Upper lobe of left lung (tissue), 4 donors: ENCODE results near the gene B3GNT5.

Experiments
- EP300 ChIP-seq, 4 donors: sonication (generic); formaldehyde crosslinking; IDR thresholded peaks; one replicate each; pipeline ENCODE4 v1.5.1; 2017; ENCODE audit warnings: antibody characterized with exemption in 4 of 4, control low read depth in 2 of 4
- POLR2A ChIP-seq, 4 donors: fragments of 450-650 bp; IDR thresholded peaks; one replicate each; pipeline ENCODE4 v1.5.1; 2016 to 2017; ENCODE audit warnings: antibody characterized with exemption in 4 of 4, mild to moderate bottlenecking in 2 of 4
- TF ChIP-seq, protein P1 (sequence below), 6 experiments: fragments of 450-650 bp in 4 of 6; fragments of 200-600 bp in 2 of 6; sonication (generic) in 2 of 6; IDR thresholded peaks; one replicate each; pipeline ENCODE4 v1.5.1; 2016 to 2019; ENCODE audit warnings: antibody characterized with exemption in 6 of 6

DNA sequence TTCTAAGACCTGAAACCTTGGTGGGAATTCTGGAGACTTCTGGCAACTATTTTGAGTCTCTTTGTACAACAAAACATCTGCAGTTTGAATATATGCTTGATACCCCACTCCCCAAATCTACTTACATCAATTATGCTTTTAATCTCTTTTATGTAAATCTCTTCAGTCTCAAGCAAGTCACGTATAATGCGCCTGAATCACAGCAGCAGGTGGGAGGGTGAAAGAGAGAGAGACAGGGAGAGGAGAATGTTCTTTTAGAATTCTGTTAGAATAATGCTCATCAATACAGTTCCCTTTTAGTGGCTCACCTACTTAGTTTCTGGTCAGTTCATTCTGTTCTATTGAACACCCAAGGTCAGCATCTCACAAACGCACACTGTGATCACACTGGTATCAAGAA, 22.2 kb upstream of the B3GNT5 start:
- TF ChIP-seq, protein P1, sequence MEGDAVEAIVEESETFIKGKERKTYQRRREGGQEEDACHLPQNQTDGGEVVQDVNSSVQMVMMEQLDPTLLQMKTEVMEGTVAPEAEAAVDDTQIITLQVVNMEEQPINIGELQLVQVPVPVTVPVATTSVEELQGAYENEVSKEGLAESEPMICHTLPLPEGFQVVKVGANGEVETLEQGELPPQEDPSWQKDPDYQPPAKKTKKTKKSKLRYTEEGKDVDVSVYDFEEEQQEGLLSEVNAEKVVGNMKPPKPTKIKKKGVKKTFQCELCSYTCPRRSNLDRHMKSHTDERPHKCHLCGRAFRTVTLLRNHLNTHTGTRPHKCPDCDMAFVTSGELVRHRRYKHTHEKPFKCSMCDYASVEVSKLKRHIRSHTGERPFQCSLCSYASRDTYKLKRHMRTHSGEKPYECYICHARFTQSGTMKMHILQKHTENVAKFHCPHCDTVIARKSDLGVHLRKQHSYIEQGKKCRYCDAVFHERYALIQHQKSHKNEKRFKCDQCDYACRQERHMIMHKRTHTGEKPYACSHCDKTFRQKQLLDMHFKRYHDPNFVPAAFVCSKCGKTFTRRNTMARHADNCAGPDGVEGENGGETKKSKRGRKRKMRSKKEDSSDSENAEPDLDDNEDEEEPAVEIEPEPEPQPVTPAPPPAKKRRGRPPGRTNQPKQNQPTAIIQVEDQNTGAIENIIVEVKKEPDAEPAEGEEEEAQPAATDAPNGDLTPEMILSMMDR (IDR thresholded peaks at IDR 0.05): no peak
- no peak for TF ChIP-seq EP300 (IDR thresholded peaks at IDR 0.05)
- no peak for TF ChIP-seq POLR2A (IDR thresholded peaks at IDR 0.05)
